Vagina (tissue), 2 donors: ENCODE results near the gene LHFPL2. TPM values are rescaled to one million over a fixed set of nuclear protein-coding genes. Genes with fewer than 3 reads are reported as not detected.

Experiments
- DNase-seq, 2 donors: peaks; one replicate each; pipeline ENCODE4 v3.0.0-alpha.2; 2017; ENCODE audit errors: extremely low spot score in 2 of 2
- H3K27ac ChIP-seq: fragments of 200-600 bp; sonication (generic); one replicate; pipeline ENCODE4 v1.5.1; 2019
- H3K27me3 ChIP-seq: fragments of 200-600 bp; sonication (generic); one replicate; pipeline ENCODE4 v1.5.1; 2019
- H3K36me3 ChIP-seq, 2 donors: fragments of 200-600 bp; sonication (generic); one replicate each; pipeline ENCODE4 v1.5.1; 2017 to 2019
- H3K4me1 ChIP-seq: fragments of 200-600 bp; sonication (generic); one replicate; pipeline ENCODE4 v1.5.1; 2019
- H3K4me3 ChIP-seq, 2 donors: fragments of 200-600 bp; sonication (generic); 1 replicate in 1 of 2; 2 replicates in 1 of 2; pipeline ENCODE4 v1.5.1; 2016 to 2019
- H3K9me3 ChIP-seq: fragments of 200-600 bp; sonication (generic); one replicate; pipeline ENCODE4 v1.5.1; 2019
- POLR2A ChIP-seq, 2 donors: fragments of 450-650 bp; IDR thresholded peaks; one replicate each; pipeline ENCODE4 v1.6.1; 2017; ENCODE audit warnings: antibody characterized with exemption in 2 of 2, mild to moderate bottlenecking in 2 of 2, moderate library complexity in 2 of 2
- POLR2AphosphoS5 ChIP-seq, 2 donors: sonication (generic); formaldehyde crosslinking; IDR thresholded peaks; one replicate each; pipeline ENCODE4 v1.9.0; 2017; ENCODE audit warnings: antibody characterized with exemption in 2 of 2, mild to moderate bottlenecking in 2 of 2, low read depth in 1 of 2; ENCODE audit not compliant: insufficient read depth in 1 of 2
- intact Hi-C: fragments of 100-400 bp; cut with DNase I; formaldehyde crosslinking; loops from one replicate; pipeline ENCODE4 v1.15.1; 2023
- total RNA-seq: library from RNA; depleted of rRNA; stranded (reverse); fragments of >200 nt; gene quantifications from one replicate; pipeline ENCODE4 v1.2.3, GENCODE V29; 2016
- TF ChIP-seq, protein P1 (sequence below), 3 experiments: fragments of 450-650 bp in 2 of 3; fragments of 200-600 bp in 1 of 3; sonication (generic) in 1 of 3; IDR thresholded peaks; one replicate each; pipeline ENCODE4 v1.5.1; 2017 to 2019; ENCODE audit warnings: antibody characterized with exemption in 3 of 3, mild to moderate bottlenecking in 2 of 3, moderate library complexity in 2 of 3

LHFPL2 gene
- total RNA-seq, 1 donor from 2014 or later, result 24.8 TPM

- peak overlapping the region; percentile 79 for H3K27ac ChIP-seq
- no peak for DNase-seq
- no peaks in the 10 kb centered on the region for H3K9me3 ChIP-seq
- no peak for TF ChIP-seq POLR2AphosphoS5 (IDR thresholded peaks at IDR 0.05; ENCODE audit: insufficient read depth in 1 of 2, low read depth in 1 of 2)
- TF ChIP-seq, protein P1, sequence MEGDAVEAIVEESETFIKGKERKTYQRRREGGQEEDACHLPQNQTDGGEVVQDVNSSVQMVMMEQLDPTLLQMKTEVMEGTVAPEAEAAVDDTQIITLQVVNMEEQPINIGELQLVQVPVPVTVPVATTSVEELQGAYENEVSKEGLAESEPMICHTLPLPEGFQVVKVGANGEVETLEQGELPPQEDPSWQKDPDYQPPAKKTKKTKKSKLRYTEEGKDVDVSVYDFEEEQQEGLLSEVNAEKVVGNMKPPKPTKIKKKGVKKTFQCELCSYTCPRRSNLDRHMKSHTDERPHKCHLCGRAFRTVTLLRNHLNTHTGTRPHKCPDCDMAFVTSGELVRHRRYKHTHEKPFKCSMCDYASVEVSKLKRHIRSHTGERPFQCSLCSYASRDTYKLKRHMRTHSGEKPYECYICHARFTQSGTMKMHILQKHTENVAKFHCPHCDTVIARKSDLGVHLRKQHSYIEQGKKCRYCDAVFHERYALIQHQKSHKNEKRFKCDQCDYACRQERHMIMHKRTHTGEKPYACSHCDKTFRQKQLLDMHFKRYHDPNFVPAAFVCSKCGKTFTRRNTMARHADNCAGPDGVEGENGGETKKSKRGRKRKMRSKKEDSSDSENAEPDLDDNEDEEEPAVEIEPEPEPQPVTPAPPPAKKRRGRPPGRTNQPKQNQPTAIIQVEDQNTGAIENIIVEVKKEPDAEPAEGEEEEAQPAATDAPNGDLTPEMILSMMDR (IDR thresholded peaks at IDR 0.05), result no peak
- no peak for TF ChIP-seq POLR2A (IDR thresholded peaks at IDR 0.05)
- H3K36me3 ChIP-seq, result no peaks in the 10 kb centered on the region
- no peak overlapping the region for H3K4me3 ChIP-seq
- H3K4me1 ChIP-seq, result peaks cover 61% of the 10 kb centered on the region
- intact Hi-C loops, result loop anchor here (10.0 kb wide), 1 partner anchor 51 kb away; no protein-coding TSS in a partner anchor
- no peaks in the 10 kb centered on the region for H3K27me3 ChIP-seq
These were observed 53.1 kb downstream of the LHFPL2 start for GRCh38 chr5:78595458-78595921.

- DNase-seq, result no peak
- intact Hi-C loops, result loop anchor here (10.0 kb wide), 1 partner anchor 50 kb away; no protein-coding TSS in a partner anchor
These were observed 53.7 kb downstream of the LHFPL2 start for GRCh38 chr5:78594610-78595457.

DNA sequence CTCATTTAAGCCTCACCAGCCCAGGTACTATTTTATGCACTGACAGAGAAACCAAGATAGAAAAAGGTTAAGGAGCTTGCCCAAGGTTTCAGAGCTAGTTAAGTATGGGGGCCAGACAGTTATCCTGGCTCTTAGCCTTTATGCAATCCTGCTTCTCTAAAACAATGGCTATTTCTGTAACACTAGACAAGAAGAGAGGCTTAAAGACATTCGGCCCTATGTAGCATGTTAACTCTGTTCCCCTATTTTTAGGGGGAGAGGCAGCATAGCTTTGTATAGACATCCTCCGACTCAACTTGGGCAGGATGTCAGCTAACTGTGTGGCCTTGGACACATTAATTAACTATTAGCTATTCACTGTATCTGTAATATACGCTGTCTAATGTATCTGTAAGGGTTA lies 54.6 kb downstream of the LHFPL2 start:
- no peak for DNase-seq
- no peak overlapping the region for H3K4me3 ChIP-seq
- no peaks in the 10 kb centered on the region for H3K27me3 ChIP-seq
- peak overlapping the region; percentile 79 for H3K27ac ChIP-seq
- H3K36me3 ChIP-seq, result no peaks in the 10 kb centered on the region
- H3K4me1 ChIP-seq, result peaks cover 60% of the 10 kb centered on the region
- no peak for TF ChIP-seq POLR2A (IDR thresholded peaks at IDR 0.05)
- TF ChIP-seq, protein P1 (IDR thresholded peaks at IDR 0.05), result no peak
- TF ChIP-seq POLR2AphosphoS5 (IDR thresholded peaks at IDR 0.05; ENCODE audit: insufficient read depth in 1 of 2, low read depth in 1 of 2), result no peak
- no peaks in the 10 kb centered on the region for H3K9me3 ChIP-seq
- intact Hi-C loops, result loop anchor here (10.0 kb wide), 1 partner anchor 49 kb away; no protein-coding TSS in a partner anchor

More at GRCh38 chr5:78594610-78595457, 53.7 kb downstream of the LHFPL2 start:
- H3K9me3 ChIP-seq, result no peaks in the 10 kb centered on the region
- peak overlapping the region; percentile 79 for H3K27ac ChIP-seq
- H3K36me3 ChIP-seq, result no peaks in the 10 kb centered on the region
- H3K4me3 ChIP-seq, result no peak overlapping the region
- peaks cover 61% of the 10 kb centered on the region for H3K4me1 ChIP-seq
- TF ChIP-seq POLR2A (IDR thresholded peaks at IDR 0.05) (no peak), POLR2AphosphoS5 (IDR thresholded peaks at IDR 0.05; ENCODE audit: insufficient read depth in 1 of 2, low read depth in 1 of 2) (peak in 1 of 2 donors; percentile 72)
- TF ChIP-seq, protein P1 (IDR thresholded peaks at IDR 0.05), result no peak
- no peaks in the 10 kb centered on the region for H3K27me3 ChIP-seq

DNA sequence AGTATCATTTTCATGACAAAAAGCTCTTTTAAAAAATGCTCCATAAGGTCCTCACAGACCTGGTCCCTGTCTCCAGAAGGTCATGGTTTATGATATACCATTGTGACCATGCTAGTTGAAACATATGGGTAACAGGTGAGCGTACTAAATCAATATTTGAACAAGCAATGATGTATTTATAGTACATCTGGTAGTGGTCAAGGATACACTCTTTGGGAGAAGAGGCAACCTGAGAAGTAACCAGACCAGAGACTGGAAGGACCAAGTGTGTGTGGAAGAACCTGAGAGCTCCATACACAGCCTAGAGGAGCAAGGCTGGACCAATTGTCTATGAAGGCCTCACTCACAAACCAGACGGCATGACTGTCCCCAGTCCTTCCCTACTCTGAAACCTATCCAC lies 55.1 kb downstream of the LHFPL2 start:
- Histone ChIP-seq H3K27ac (peak overlapping the region; percentile 79), H3K27me3 (no peaks in the 10 kb centered on the region), H3K36me3 (no peaks in the 10 kb centered on the region), H3K9me3 (no peaks in the 10 kb centered on the region), H3K4me1 (peaks cover 57% of the 10 kb centered on the region), H3K4me3 (no peak overlapping the region)
- DNase-seq, result no peak
- TF ChIP-seq, protein P1 (IDR thresholded peaks at IDR 0.05), result no peak
- intact Hi-C loops, result loop anchor here (10.0 kb wide), 1 partner anchor 49 kb away; no protein-coding TSS in a partner anchor
